HCT116 (cell line): ENCODE results near the gene DMRT3. TPM values are rescaled to one million over a fixed set of nuclear protein-coding genes. Genes with fewer than 3 reads are reported as not detected.

Experiments
- ATAC-seq: fragments of 200-7000 bp; cut with Tn5 transposase; 2 replicates; pipeline ENCODE4 v1.9.1; 2020; ENCODE audit warnings: mild to moderate bottlenecking, moderate library complexity
- BruUV-seq: library from RNA; stranded (reverse); fragments of 400-500 nt; replicated peaks from 2 replicates; lab custom pipeline; 2021; lab: Mats Ljungman, UMichigan
- CTCF ChIA-PET: fragments of 300-600 bp; sonication (Branson Sonifier 250); formaldehyde crosslinking; loops from one replicate; lab custom pipeline; 2021; ENCODE audit warnings: antibody characterized with exemption; lab: Charles Lee
- POLR2A ChIA-PET: fragments of 300-600, 350-600 bp; sonication (Branson Sonifier 250); formaldehyde crosslinking; loops from one replicate; lab custom pipeline; 2021; ENCODE audit warnings: antibody characterized with exemption; lab: Charles Lee
- RAD21 ChIA-PET, 2 experiments: fragments of 300-600 bp; sonication (Branson Sonifier 250); formaldehyde crosslinking; loops; one replicate each; lab custom pipeline; 2023; ENCODE audit warnings: low total read pairs in 2 of 2; ENCODE audit not compliant: uncharacterized antibody in 2 of 2, unreplicated experiment in 2 of 2, low non-redundant PET in 1 of 2; lab: Charles Lee
- DNase-seq: peaks from one replicate; pipeline ENCODE4 v3.0.0-alpha.2; 2010; ENCODE audit warnings: low read depth, low spot score
- H2AFZ ChIP-seq: fragments of 200-600 bp; shearing (Covaris generic), sonication (generic); 2 replicates; pipeline ENCODE4 v1.6.1; 2017; ENCODE audit warnings: low read depth, mixed run types, mixed read lengths, antibody characterized with exemption, low read length; ENCODE audit not compliant: poor library complexity, severe bottlenecking
- H3K27ac ChIP-seq: 2 replicates; pipeline ENCODE4 v1.5.1; 2012; ENCODE audit warnings: low read depth, low read length
- H3K27me3 ChIP-seq: fragments of 200-600 bp; sonication (generic); 2 replicates; pipeline ENCODE4 v1.6.1; 2016; ENCODE audit warnings: mixed run types, low read length, mixed read lengths; ENCODE audit not compliant: insufficient read depth
- H3K36me3 ChIP-seq, 2 experiments: fragments of 200-500 bp in 1 of 2; fragments of 200-600 bp in 1 of 2; sonication (Bioruptor generic) in 1 of 2; sonication (generic) in 1 of 2; 2 replicates each; pipeline versions ENCODE4 v1.5.1 to v1.6.1; 2014 to 2016; ENCODE audit warnings: low read length in 2 of 2, inconsistent platforms in 1 of 2, mixed read lengths in 1 of 2, mixed run types in 1 of 2; ENCODE audit not compliant: insufficient read depth in 2 of 2, control insufficient read depth in 1 of 2
- H3K4me1 ChIP-seq, 2 experiments: fragments of 200-600 bp in 1 of 2; sonication (generic) in 1 of 2; 2 replicates each; pipeline versions ENCODE4 v1.5.1 to v1.6.1; 2012 to 2017; ENCODE audit warnings: low read length in 2 of 2, inconsistent platforms in 1 of 2, mild to moderate bottlenecking in 1 of 2, mixed read lengths in 1 of 2, mixed run types in 1 of 2, moderate library complexity in 1 of 2; ENCODE audit not compliant: insufficient read depth in 2 of 2, control insufficient read depth in 1 of 2
- H3K4me2 ChIP-seq: fragments of 200-600 bp; sonication (generic); 2 replicates; pipeline ENCODE4 v1.6.1; 2017; ENCODE audit warnings: mixed run types, low read length, mixed read lengths
- H3K4me3 ChIP-seq, 2 experiments: fragments of 200-600 bp in 1 of 2; sonication (generic) in 1 of 2; replicated peaks in 1 of 2; 2 replicates each; pipeline ENCODE4 v1.5.1; 2011 to 2016; ENCODE audit warnings: low read length in 2 of 2, control low read depth in 1 of 2, low read depth in 1 of 2, mild to moderate bottlenecking in 1 of 2, mixed read lengths in 1 of 2, mixed run types in 1 of 2
- H3K79me2 ChIP-seq: fragments of 200-600 bp; sonication (generic); 2 replicates; pipeline ENCODE4 v1.6.1; 2017; ENCODE audit warnings: mild to moderate bottlenecking, mixed run types, low read length, moderate library complexity, mixed read lengths; ENCODE audit not compliant: insufficient read depth
- H3K9ac ChIP-seq: fragments of 200-600 bp; sonication (generic); 2 replicates; pipeline ENCODE4 v1.6.1; 2016; ENCODE audit warnings: low read length, mixed read lengths
- H3K9me2 ChIP-seq: fragments of 200-600 bp; sonication (generic), shearing (Covaris generic); 2 replicates; pipeline ENCODE4 v1.6.1; 2017; ENCODE audit warnings: mixed run types, mild to moderate bottlenecking, moderate library complexity; ENCODE audit not compliant: insufficient read depth
- H3K9me3 ChIP-seq, 2 experiments: fragments of 200-500 bp in 1 of 2; fragments of 200-600 bp in 1 of 2; sonication (Bioruptor generic) in 1 of 2; sonication (generic) in 1 of 2; 2 replicates each; pipeline ENCODE4 v1.6.1; 2014 to 2017; ENCODE audit warnings: low read length in 2 of 2, mixed read lengths in 2 of 2, inconsistent platforms in 1 of 2, low read depth in 1 of 2, mild to moderate bottlenecking in 1 of 2, mixed run types in 1 of 2, moderate library complexity in 1 of 2; ENCODE audit not compliant: control insufficient read depth in 1 of 2, insufficient read depth in 1 of 2
- H4K20me1 ChIP-seq: fragments of 200-600 bp; sonication (generic), shearing (Covaris generic); 2 replicates; pipeline ENCODE4 v1.6.1; 2017; ENCODE audit warnings: mixed run types, mild to moderate bottlenecking, moderate library complexity; ENCODE audit not compliant: insufficient read depth
- CEBPB ChIP-seq: IDR thresholded peaks from 2 replicates; pipeline ENCODE4 v1.6.1; 2012; ENCODE audit warnings: low read depth
- EGR1 ChIP-seq: IDR thresholded peaks from 2 replicates; pipeline ENCODE4 v1.6.1; 2012; ENCODE audit warnings: low read depth
- ELF1 ChIP-seq: IDR thresholded peaks from 2 replicates; pipeline ENCODE4 v1.6.1; 2012; ENCODE audit warnings: low read depth, borderline replicate concordance
- EZH2 ChIP-seq: fragments of 200-600 bp; sonication (generic); IDR thresholded peaks from 2 replicates; pipeline ENCODE4 v1.6.1; 2017; ENCODE audit warnings: antibody characterized with exemption, mixed run types
- EZH2phosphoT487 ChIP-seq: fragments of 200-600 bp; IDR thresholded peaks from 2 replicates; pipeline ENCODE4 v1.6.1; 2018; ENCODE audit warnings: antibody characterized with exemption, borderline replicate concordance
- FOSL1 ChIP-seq: IDR thresholded peaks from 2 replicates; pipeline ENCODE4 v1.6.1; 2012; ENCODE audit warnings: low read depth
- JUND ChIP-seq: IDR thresholded peaks from 2 replicates; pipeline ENCODE4 v1.6.1; 2012
- MAX ChIP-seq: IDR thresholded peaks from 2 replicates; pipeline ENCODE4 v1.6.1; 2012
- POLR2A ChIP-seq: IDR thresholded peaks from 2 replicates; pipeline ENCODE4 v1.7.0; 2011; ENCODE audit warnings: borderline replicate concordance; ENCODE audit not compliant: insufficient read depth, insufficient read length; ENCODE audit errors: extremely low read depth
- POLR2AphosphoS5 ChIP-seq: IDR thresholded peaks from 2 replicates; pipeline ENCODE4 v1.6.1; 2011; ENCODE audit warnings: mild to moderate bottlenecking, low read depth, low read length, moderate library complexity
- RAD21 ChIP-seq: IDR thresholded peaks from 2 replicates; pipeline ENCODE4 v1.6.1; 2012; ENCODE audit warnings: low read depth, mild to moderate bottlenecking
- SIN3A ChIP-seq: IDR thresholded peaks from 2 replicates; pipeline ENCODE4 v1.6.1; 2012; ENCODE audit warnings: low read depth
- SRF ChIP-seq: IDR thresholded peaks from 2 replicates; pipeline ENCODE4 v1.6.1; 2012; ENCODE audit warnings: low read depth
- ZFX ChIP-seq: fragments of 450-650 bp; IDR thresholded peaks from 2 replicates; pipeline ENCODE4 v1.6.1; 2017
- ZNF274 ChIP-seq: fragments of 200-500 bp; sonication (Bioruptor generic); IDR thresholded peaks from 2 replicates; pipeline ENCODE4 v1.6.1; 2014; ENCODE audit warnings: mild to moderate bottlenecking, low read depth, low read length, inconsistent platforms
- intact Hi-C: fragments of 100-400 bp; cut with micrococcal nuclease; formaldehyde crosslinking; loops from 2 replicates; pipeline ENCODE4 v1.10.0; 2022
- total RNA-seq: library from RNA; stranded (reverse); gene quantifications from one replicate; pipeline ENCODE4 v1.2.1, GENCODE V29; 2021; ENCODE audit not compliant: unreplicated experiment

Gene DMRT3
- total RNA-seq, 1 experiment from 2014 or later, result not detected

- ChIA-PET RAD21 (no interaction called here), POLR2A (no interaction called here), CTCF (no interaction called here)
- no peaks in the 10 kb centered on the region for H3K79me2 ChIP-seq
- H3K27ac ChIP-seq, result no peak overlapping the region
- no peak for TF ChIP-seq ZFX
- TF ChIP-seq FOSL1, result no peak
- no peak for TF ChIP-seq SRF
- no peak for TF ChIP-seq ELF1
- no peak for TF ChIP-seq RAD21
- TF ChIP-seq POLR2AphosphoS5, result no peak
- no peak for TF ChIP-seq CEBPB
- no peak for TF ChIP-seq EZH2
- no peak for TF ChIP-seq ZNF274
- no peak for TF ChIP-seq SIN3A
- TF ChIP-seq POLR2A, result no peak
- no peak for TF ChIP-seq EGR1
- TF ChIP-seq MAX, result no peak
- TF ChIP-seq JUND, result no peak
- no peak for TF ChIP-seq EZH2phosphoT487
- H3K9me2 ChIP-seq, result no peaks in the 10 kb centered on the region
- no peaks in the 10 kb centered on the region for H3K9me3 ChIP-seq
- H3K4me1 ChIP-seq, result no peaks in the 10 kb centered on the region
- no peak overlapping the region for H3K4me2 ChIP-seq
- DNase-seq, result no peak
- BruUV-seq, result no TSS peak
- no peaks in the 10 kb centered on the region for H4K20me1 ChIP-seq
- no peak overlapping the region for H3K4me3 ChIP-seq
- no peaks in the 10 kb centered on the region for H3K36me3 ChIP-seq
- H2AFZ ChIP-seq, result no peak overlapping the region
- H3K27me3 ChIP-seq, result peaks cover 7% of the 10 kb centered on the region; the same call in 1 of the 2 replicates
- intact Hi-C loops, result no loop called here
- ATAC-seq, result no peak
- no peak overlapping the region for H3K9ac ChIP-seq
Measured at GRCh38 chr9:970151-970996, 6.1 kb upstream of the DMRT3 start.
